Activated CD4-positive, alpha-beta memory T cell treated with anti-CD3 and anti-CD28 coated beads, Interleukin-2, amount 10 ng/mL, durations not matched to agents 7 days and 5 days (primary cell): ENCODE results near the gene TRIP10. TPM values are rescaled to one million over a fixed set of nuclear protein-coding genes. Genes with fewer than 3 reads are reported as not detected.

Experiments used
- CTCF ChIA-PET: fragments of 350-600 bp; sonication (Branson Sonifier 250); formaldehyde crosslinking; loops from one replicate; lab custom pipeline; 2021; ENCODE audit warnings: antibody characterized with exemption, inconsistent platforms; lab: Charles Lee
- POLR2A ChIA-PET: fragments of 350-600 bp; sonication (Branson Sonifier 250); formaldehyde crosslinking; loops from one replicate; lab custom pipeline; 2021; ENCODE audit warnings: antibody characterized with exemption; lab: Charles Lee
- DNase-seq: peaks from one replicate; pipeline ENCODE4 v3.0.0-alpha.2; 2020
- H3K27ac Mint-ChIP-seq: one replicate; pipeline ENCODE4 v1.8.0; 2021; ENCODE audit warnings: mild to moderate bottlenecking, mixed read lengths
- H3K27me3 Mint-ChIP-seq: one replicate; pipeline ENCODE4 v1.8.0; 2021; ENCODE audit warnings: mixed read lengths
- H3K36me3 Mint-ChIP-seq: one replicate; pipeline ENCODE4 v1.8.0; 2021; ENCODE audit warnings: low read depth, mixed read lengths
- H3K4me1 Mint-ChIP-seq: one replicate; pipeline ENCODE4 v1.8.0; 2021; ENCODE audit warnings: mixed read lengths
- H3K4me3 Mint-ChIP-seq: one replicate; pipeline ENCODE4 v1.8.0; 2021; ENCODE audit warnings: mild to moderate bottlenecking, mixed read lengths
- H3K9me3 Mint-ChIP-seq: one replicate; pipeline ENCODE4 v1.8.0; 2021; ENCODE audit warnings: mixed read lengths
- total RNA-seq, 2 experiments: library from RNA; stranded (reverse); gene quantifications; one replicate each; pipeline ENCODE4 v1.2.3, GENCODE V29; 2021

The TRIP10 gene
- total RNA-seq, 2 experiments from 2014 or later = 17.6 to 19.5 TPM

- Mint-ChIP-seq H3K36me3 (no peaks in the 10 kb centered on the region), H3K4me1 (peaks cover 14% of the 10 kb centered on the region), H3K27me3 (peaks cover 35% of the 10 kb centered on the region), H3K27ac (no peak overlapping the region), H3K4me3 (no peak overlapping the region), H3K9me3 (peaks cover 5% of the 10 kb centered on the region)
- POLR2A ChIA-PET = no interaction called here
- CTCF ChIA-PET = no interaction called here
- DNase-seq = no peak
Observed at GRCh38 chr19:6713773-6714692, 25.4 kb upstream of the TRIP10 start.

- DNase-seq = no peak
- H3K4me1 Mint-ChIP-seq = peaks cover 19% of the 10 kb centered on the region
- no peaks in the 10 kb centered on the region for H3K36me3 Mint-ChIP-seq
- no peak overlapping the region for H3K27ac Mint-ChIP-seq
- no peak overlapping the region for H3K4me3 Mint-ChIP-seq
- peaks cover 5% of the 10 kb centered on the region for H3K9me3 Mint-ChIP-seq
- POLR2A ChIA-PET = no interaction called here
- CTCF ChIA-PET = interaction anchor here (1.0 kb wide), 1 partner anchor 23 kb away, joined by 3 read pairs; no protein-coding TSS in a partner anchor
- H3K27me3 Mint-ChIP-seq = peaks cover 26% of the 10 kb centered on the region
Observed at GRCh38 chr19:6714749-6715555, 24.5 kb upstream of the TRIP10 start.

GRCh38 chr19:6716610-6716970, 22.9 kb upstream of the TRIP10 start:
- ChIA-PET CTCF (interaction anchor here (0.6 to 1.5 kb wide), 3 partner anchors 75 to 155 kb away, joined by 3 to 5 read pairs (median 3); no protein-coding TSS in a partner anchor), POLR2A (interaction anchor here (1.3 kb wide), 1 partner anchor 62 kb away, joined by 3 read pairs; no protein-coding TSS in a partner anchor)
- no peaks in the 10 kb centered on the region for H3K36me3 Mint-ChIP-seq
- H3K9me3 Mint-ChIP-seq = peaks cover 5% of the 10 kb centered on the region
- peaks cover 9% of the 10 kb centered on the region for H3K27me3 Mint-ChIP-seq
- H3K4me1 Mint-ChIP-seq = peaks cover 18% of the 10 kb centered on the region
- no peak overlapping the region for H3K27ac Mint-ChIP-seq
- no peak for DNase-seq
- no peak overlapping the region for H3K4me3 Mint-ChIP-seq

- Mint-ChIP-seq H3K4me3 (no peak overlapping the region), H3K36me3 (no peaks in the 10 kb centered on the region), H3K9me3 (peaks cover 5% of the 10 kb centered on the region), H3K27me3 (peaks cover 8% of the 10 kb centered on the region), H3K27ac (peak overlapping the region; percentile 13), H3K4me1 (peaks cover 22% of the 10 kb centered on the region)
- ChIA-PET POLR2A (no interaction called here), CTCF (interaction anchor here (1.5 kb wide), 1 partner anchor 86 kb away, joined by 5 read pairs; no protein-coding TSS in a partner anchor)
- no peak for DNase-seq
Observed at GRCh38 chr19:6717036-6717435, 22.4 kb upstream of the TRIP10 start.

- Mint-ChIP-seq H3K36me3 (no peaks in the 10 kb centered on the region), H3K27me3 (peaks cover 8% of the 10 kb centered on the region), H3K4me3 (no peak overlapping the region), H3K9me3 (peaks cover 5% of the 10 kb centered on the region), H3K27ac (peak overlapping the region; percentile 13), H3K4me1 (peaks cover 24% of the 10 kb centered on the region)
- ChIA-PET POLR2A (no interaction called here), CTCF (no interaction called here)
- DNase-seq = no peak
Observed at GRCh38 chr19:6717441-6717971, 22.0 kb upstream of the TRIP10 start.

- Mint-ChIP-seq H3K4me3 (no peak overlapping the region), H3K9me3 (peaks cover 5% of the 10 kb centered on the region), H3K36me3 (no peaks in the 10 kb centered on the region), H3K27ac (no peak overlapping the region), H3K27me3 (peaks cover 8% of the 10 kb centered on the region), H3K4me1 (peaks cover 27% of the 10 kb centered on the region)
- ChIA-PET POLR2A (interaction anchor here (0.6 kb wide), 1 partner anchor 196 kb away, joined by 4 read pairs; no protein-coding TSS in a partner anchor), CTCF (interaction anchor here (0.8 kb wide), 2 partner anchors 87 to 306 kb away, joined by 4 read pairs; no protein-coding TSS in a partner anchor)
- DNase-seq = no peak
Observed at GRCh38 chr19:6718111-6718740, 21.3 kb upstream of the TRIP10 start.

- peaks cover 5% of the 10 kb centered on the region for H3K9me3 Mint-ChIP-seq
- H3K27me3 Mint-ChIP-seq = peaks cover 10% of the 10 kb centered on the region
- CTCF ChIA-PET = interaction anchor here (0.8 kb wide), 2 partner anchors 88 to 307 kb away, joined by 4 read pairs; no protein-coding TSS in a partner anchor
- H3K4me1 Mint-ChIP-seq = peaks cover 30% of the 10 kb centered on the region
- no peak overlapping the region for H3K27ac Mint-ChIP-seq
- H3K4me3 Mint-ChIP-seq = no peak overlapping the region
- POLR2A ChIA-PET = no interaction called here
- H3K36me3 Mint-ChIP-seq = no peaks in the 10 kb centered on the region
- DNase-seq = peak; percentile 34
Observed at GRCh38 chr19:6718741-6719539, 20.5 kb upstream of the TRIP10 start.

- DNase-seq = no peak
- CTCF ChIA-PET = no interaction called here
- Mint-ChIP-seq H3K27me3 (peaks cover 10% of the 10 kb centered on the region), H3K36me3 (no peaks in the 10 kb centered on the region), H3K4me1 (peaks cover 30% of the 10 kb centered on the region), H3K9me3 (peaks cover 5% of the 10 kb centered on the region), H3K4me3 (no peak overlapping the region), H3K27ac (no peak overlapping the region)
- POLR2A ChIA-PET = no interaction called here
Observed at GRCh38 chr19:6719540-6719861, 20.0 kb upstream of the TRIP10 start.

- H3K4me1 Mint-ChIP-seq = peaks cover 32% of the 10 kb centered on the region
- H3K4me3 Mint-ChIP-seq = no peak overlapping the region
- H3K27ac Mint-ChIP-seq = no peak overlapping the region
- ChIA-PET POLR2A (no interaction called here), CTCF (no interaction called here)
- peaks cover 5% of the 10 kb centered on the region for H3K9me3 Mint-ChIP-seq
- no peak for DNase-seq
- peaks cover 10% of the 10 kb centered on the region for H3K27me3 Mint-ChIP-seq
- H3K36me3 Mint-ChIP-seq = no peaks in the 10 kb centered on the region
Observed at GRCh38 chr19:6719992-6720368, 19.5 kb upstream of the TRIP10 start.

GRCh38 chr19:6720369-6721137, 18.9 kb upstream of the TRIP10 start, which contains the start of gene C3:
C3 (minus strand) TSS chr19:6720650; CDS start chr19:6720589, 61 bp downstream.
- no peaks in the 10 kb centered on the region for H3K36me3 Mint-ChIP-seq
- H3K27ac Mint-ChIP-seq = no peak within 1 kb of the TSS
- CTCF ChIA-PET = no interaction called here
- peaks cover 5% of the 10 kb centered on the region for H3K9me3 Mint-ChIP-seq
- DNase-seq = no peak
- POLR2A ChIA-PET = no interaction called here
- peaks cover 35% of the 10 kb centered on the region for H3K4me1 Mint-ChIP-seq
- H3K27me3 Mint-ChIP-seq = peaks cover 10% of the 10 kb centered on the region
- no peak within 1 kb of the TSS for H3K4me3 Mint-ChIP-seq

- no peaks in the 10 kb centered on the region for H3K36me3 Mint-ChIP-seq
- peaks cover 10% of the 10 kb centered on the region for H3K27me3 Mint-ChIP-seq
- CTCF ChIA-PET = no interaction called here
- POLR2A ChIA-PET = no interaction called here
- peaks cover 5% of the 10 kb centered on the region for H3K9me3 Mint-ChIP-seq
- H3K4me1 Mint-ChIP-seq = peaks cover 37% of the 10 kb centered on the region
- DNase-seq = no peak
- H3K4me3 Mint-ChIP-seq = no peak overlapping the region
- no peak overlapping the region for H3K27ac Mint-ChIP-seq
Observed at GRCh38 chr19:6721138-6721474, 18.4 kb upstream of the TRIP10 start.
